Inflammatory macrophage treated with lipopolysaccharide for 1 hour (primary cell): ENCODE measurements around the gene SERPINH1.
"Not testable (repeated sequence)": the region's sequence is repeated elsewhere in the genome, so short reads cannot be mapped to it uniquely, and the experiment has no call there.

Experiments
- DNase-seq, 2 donors: peaks; one replicate each; pipeline ENCODE4 v3.0.0-alpha.2; 2020 to 2022

Gene SERPINH1

GRCh38 chr11:75578977-75579376, 16.9 kb downstream of the SERPINH1 start:
- no peak for DNase-seq

- DNase-seq, result no peak
Measured at GRCh38 chr11:75579841-75580240, 17.8 kb downstream of the SERPINH1 start.

- DNase-seq, result no peak
Measured at GRCh38 chr11:75582506-75582894, 20.4 kb downstream of the SERPINH1 start.

GRCh38 chr11:75582895-75583717, 21.1 kb downstream of the SERPINH1 start:
- peak; percentile 18 to 42 for DNase-seq

GRCh38 chr11:75583718-75584658, 21.9 kb downstream of the SERPINH1 start:
- DNase-seq, result peak; percentile 10 to 46

- not testable (repeated sequence) for DNase-seq
Measured at GRCh38 chr11:75584659-75585292, 22.7 kb downstream of the SERPINH1 start.

GRCh38 chr11:75585293-75585670, 23.2 kb downstream of the SERPINH1 start:
- no peak for DNase-seq

- no peak for DNase-seq
Measured at GRCh38 chr11:75586395-75586794, 24.3 kb downstream of the SERPINH1 start.

GRCh38 chr11:75588051-75588481, 26.0 kb downstream of the SERPINH1 start:
- no peak for DNase-seq

- peak; percentile 21 to 78 for DNase-seq
Measured at GRCh38 chr11:75589051-75589450, 27.0 kb downstream of the SERPINH1 start.

GRCh38 chr11:75589933-75590332, 27.9 kb downstream of the SERPINH1 start:
- no peak for DNase-seq

GRCh38 chr11:75591371-75591770, 29.3 kb downstream of the SERPINH1 start:
- peak in 1 of 2 donors; percentile 10 for DNase-seq

- DNase-seq, result peak in 1 of 2 donors; percentile 17
Measured at GRCh38 chr11:75591966-75592365, 29.9 kb downstream of the SERPINH1 start.

- no peak for DNase-seq
Measured at GRCh38 chr11:75592715-75593114, 30.7 kb downstream of the SERPINH1 start.

- no peak for DNase-seq
Measured at GRCh38 chr11:75593286-75593915, 31.3 kb downstream of the SERPINH1 start.

GRCh38 chr11:75594211-75594610, 32.2 kb downstream of the SERPINH1 start:
- no peak for DNase-seq

- DNase-seq, result no peak
Measured at GRCh38 chr11:75595429-75595828, 33.4 kb downstream of the SERPINH1 start.

- no peak for DNase-seq
Measured at GRCh38 chr11:75596914-75597313, 34.9 kb downstream of the SERPINH1 start.

GRCh38 chr11:75597636-75598035, 35.6 kb downstream of the SERPINH1 start:
- DNase-seq, result peak; percentile 5 to 16

GRCh38 chr11:75598264-75598663, 36.2 kb downstream of the SERPINH1 start:
- DNase-seq, result no peak

- DNase-seq, result no peak
Measured at GRCh38 chr11:75598900-75599299, 36.8 kb downstream of the SERPINH1 start.

GRCh38 chr11:75600356-75600755, 38.3 kb downstream of the SERPINH1 start:
- no peak for DNase-seq

- no peak for DNase-seq
Measured at GRCh38 chr11:75601494-75601893, 39.4 kb downstream of the SERPINH1 start.
